Measurements from ENCODE around the gene KLHL29. TPM values are rescaled to one million over a fixed set of nuclear protein-coding genes. Genes with fewer than 3 reads are reported as not detected.

KLHL29 gene
- total and polyA plus RNA-seq, 2 experiments from 2014 or later, result 5.6 to 11.0 TPM

DNA sequence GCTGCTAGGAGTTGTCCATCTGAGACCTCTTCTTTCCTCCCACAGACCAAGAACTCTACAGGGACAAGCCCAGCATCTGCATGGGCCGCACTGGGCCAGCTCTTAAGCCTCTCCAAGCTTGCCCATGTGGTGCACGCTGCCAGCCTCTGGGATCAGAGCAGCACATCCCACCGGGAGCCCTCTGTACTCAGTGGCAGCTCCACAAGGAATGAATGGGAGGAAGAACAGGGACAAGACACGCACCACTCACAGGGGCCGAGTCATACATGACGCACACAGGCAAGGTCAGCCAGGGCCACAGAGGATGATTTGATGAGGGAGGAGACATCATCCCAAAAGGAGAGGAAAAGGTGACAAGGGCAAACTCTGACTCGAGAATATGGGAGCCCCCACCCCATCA lies 268.3 kb downstream of the KLHL29 start:
- Histone ChIP-seq H3K4me3 (no peak overlapping the region), H3K27me3 (no peaks in the 10 kb centered on the region), H3K9me3 (ENCODE audit: low read depth) (no peaks in the 10 kb centered on the region), H3K36me3 (no peaks in the 10 kb centered on the region), H3K4me1 (ENCODE audit: low read depth) (no peaks in the 10 kb centered on the region), H3K27ac (no peak overlapping the region)
- DNase-seq (ENCODE audit: low read depth in 1 of 2, low spot score in 1 of 2), result no peak
- TF ChIP-seq, protein P1, sequence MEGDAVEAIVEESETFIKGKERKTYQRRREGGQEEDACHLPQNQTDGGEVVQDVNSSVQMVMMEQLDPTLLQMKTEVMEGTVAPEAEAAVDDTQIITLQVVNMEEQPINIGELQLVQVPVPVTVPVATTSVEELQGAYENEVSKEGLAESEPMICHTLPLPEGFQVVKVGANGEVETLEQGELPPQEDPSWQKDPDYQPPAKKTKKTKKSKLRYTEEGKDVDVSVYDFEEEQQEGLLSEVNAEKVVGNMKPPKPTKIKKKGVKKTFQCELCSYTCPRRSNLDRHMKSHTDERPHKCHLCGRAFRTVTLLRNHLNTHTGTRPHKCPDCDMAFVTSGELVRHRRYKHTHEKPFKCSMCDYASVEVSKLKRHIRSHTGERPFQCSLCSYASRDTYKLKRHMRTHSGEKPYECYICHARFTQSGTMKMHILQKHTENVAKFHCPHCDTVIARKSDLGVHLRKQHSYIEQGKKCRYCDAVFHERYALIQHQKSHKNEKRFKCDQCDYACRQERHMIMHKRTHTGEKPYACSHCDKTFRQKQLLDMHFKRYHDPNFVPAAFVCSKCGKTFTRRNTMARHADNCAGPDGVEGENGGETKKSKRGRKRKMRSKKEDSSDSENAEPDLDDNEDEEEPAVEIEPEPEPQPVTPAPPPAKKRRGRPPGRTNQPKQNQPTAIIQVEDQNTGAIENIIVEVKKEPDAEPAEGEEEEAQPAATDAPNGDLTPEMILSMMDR (IDR thresholded peaks at IDR 0.05; ENCODE audit: low read depth, low read length), result no peak

- H3K4me3 ChIP-seq, result no peak overlapping the region
- H3K27ac ChIP-seq, result no peak overlapping the region
- no peak for DNase-seq (ENCODE audit: low read depth in 1 of 2, low spot score in 1 of 2)
- no peaks in the 10 kb centered on the region for H3K4me1 ChIP-seq (ENCODE audit: low read depth)
- no peaks in the 10 kb centered on the region for H3K9me3 ChIP-seq (ENCODE audit: low read depth)
- H3K36me3 ChIP-seq, result no peaks in the 10 kb centered on the region
- no peaks in the 10 kb centered on the region for H3K27me3 ChIP-seq
- TF ChIP-seq, protein P1 (IDR thresholded peaks at IDR 0.05; ENCODE audit: low read depth, low read length), result no peak
Observed at GRCh38 chr2:23654756-23655155, 269.8 kb downstream of the KLHL29 start.

- Histone ChIP-seq H3K36me3 (no peaks in the 10 kb centered on the region), H3K4me1 (ENCODE audit: low read depth) (no peaks in the 10 kb centered on the region), H3K9me3 (ENCODE audit: low read depth) (no peaks in the 10 kb centered on the region), H3K27ac (no peak overlapping the region), H3K4me3 (no peak overlapping the region), H3K27me3 (no peaks in the 10 kb centered on the region)
- DNase-seq (ENCODE audit: low read depth in 1 of 2, low spot score in 1 of 2), result peak in 1 of 2 donors; percentile 22
- TF ChIP-seq, protein P1 (IDR thresholded peaks at IDR 0.05; ENCODE audit: low read depth, low read length), result no peak
Observed at GRCh38 chr2:23655934-23656596, 271.1 kb downstream of the KLHL29 start.

DNA sequence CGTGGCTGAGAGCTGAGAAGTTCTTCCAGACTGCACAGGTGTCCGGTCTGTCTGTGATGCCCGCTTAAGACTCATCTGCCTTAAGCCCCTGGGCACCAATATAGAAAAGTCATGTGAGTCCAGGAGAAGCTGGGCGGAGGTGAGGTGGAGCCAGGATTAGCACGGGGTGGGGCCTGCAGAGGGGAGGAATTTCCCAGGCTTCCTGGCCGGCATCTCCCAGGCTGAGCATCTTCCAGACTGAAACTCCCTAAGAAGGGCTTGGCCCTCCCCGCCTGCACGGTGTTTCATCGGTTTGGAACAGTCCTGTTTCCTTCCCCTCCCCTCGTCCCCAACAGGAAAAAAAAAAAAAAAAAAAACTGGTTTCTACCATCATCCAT lies 271.6 kb downstream of the KLHL29 start:
- H3K9me3 ChIP-seq (ENCODE audit: low read depth), result no peaks in the 10 kb centered on the region
- H3K36me3 ChIP-seq, result no peaks in the 10 kb centered on the region
- H3K4me1 ChIP-seq (ENCODE audit: low read depth), result no peaks in the 10 kb centered on the region
- no peak overlapping the region for H3K27ac ChIP-seq
- no peak overlapping the region for H3K4me3 ChIP-seq
- TF ChIP-seq, protein P1 (IDR thresholded peaks at IDR 0.05; ENCODE audit: low read depth, low read length), result no peak
- H3K27me3 ChIP-seq, result no peaks in the 10 kb centered on the region
- peak in 1 of 2 donors; percentile 12 for DNase-seq (ENCODE audit: low read depth in 1 of 2, low spot score in 1 of 2)

- Histone ChIP-seq H3K27ac (no peak overlapping the region), H3K36me3 (no peaks in the 10 kb centered on the region), H3K4me3 (no peak overlapping the region), H3K4me1 (ENCODE audit: low read depth) (no peaks in the 10 kb centered on the region), H3K27me3 (no peaks in the 10 kb centered on the region), H3K9me3 (ENCODE audit: low read depth) (no peaks in the 10 kb centered on the region)
- DNase-seq (ENCODE audit: low read depth in 1 of 2, low spot score in 1 of 2), result no peak
- TF ChIP-seq, protein P1 (IDR thresholded peaks at IDR 0.05; ENCODE audit: low read depth, low read length), result no peak
Observed at GRCh38 chr2:23657371-23657770, 272.4 kb downstream of the KLHL29 start.
